Activated CD4-positive, alpha-beta T cell treated with anti-CD3 and anti-CD28 coated beads, Interleukin-2, amount 50 U/mL, for 48 hours (primary cell): ENCODE data around the gene PGLYRP1.

Experiments used
- DNase-seq, 2 experiments: peaks; one replicate each; pipeline ENCODE4 v3.0.0-alpha.2; 2020

PGLYRP1 gene

DNA sequence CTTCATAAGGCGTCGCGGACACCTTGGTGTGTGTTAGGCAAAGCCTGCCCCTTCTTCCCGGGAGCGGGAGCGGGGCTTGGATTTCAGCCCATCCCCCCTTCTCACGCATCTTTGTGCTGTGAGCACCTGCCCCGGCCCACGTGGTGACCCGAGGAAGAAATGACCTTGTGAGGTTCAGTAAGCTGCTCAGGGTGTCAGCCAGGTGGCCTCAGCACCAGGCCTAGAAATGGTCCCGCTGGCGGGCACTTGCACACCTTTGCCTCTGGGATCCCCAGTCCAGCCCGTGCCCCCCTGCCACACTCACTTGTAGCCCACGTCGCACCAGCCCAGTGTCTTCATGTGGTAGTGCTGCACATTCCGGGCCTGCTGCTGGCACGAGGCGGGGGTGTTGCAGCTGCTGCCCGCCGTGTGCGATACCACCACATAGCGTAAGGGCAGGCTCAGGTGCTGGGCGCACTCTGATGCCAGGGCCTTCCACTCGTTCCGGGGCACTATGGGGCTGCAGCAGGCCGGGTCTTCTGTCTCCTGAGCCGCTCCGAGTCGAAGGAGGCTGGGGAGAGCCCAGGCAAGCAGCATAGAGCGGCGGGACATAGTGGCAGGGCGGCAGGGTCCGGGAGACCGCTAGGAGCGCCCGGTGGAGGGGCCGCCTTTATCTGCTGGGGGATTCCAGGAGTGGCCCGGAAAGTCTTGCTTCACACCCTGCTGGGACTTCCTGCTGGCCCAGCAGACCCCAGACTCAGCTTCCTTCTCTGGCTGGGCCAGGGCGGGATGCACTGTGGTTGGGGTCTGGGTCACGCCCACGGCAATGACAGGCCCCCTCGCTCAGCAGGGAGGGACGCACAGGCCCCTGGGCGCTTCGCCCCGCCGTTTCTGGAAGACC, at the start of gene PGLYRP1:
PGLYRP1 (minus strand) TSS at position 623 of the 880 bp plus-strand sequence; CDS start at position 591, 32 bp downstream.
- no peak for DNase-seq

DNA sequence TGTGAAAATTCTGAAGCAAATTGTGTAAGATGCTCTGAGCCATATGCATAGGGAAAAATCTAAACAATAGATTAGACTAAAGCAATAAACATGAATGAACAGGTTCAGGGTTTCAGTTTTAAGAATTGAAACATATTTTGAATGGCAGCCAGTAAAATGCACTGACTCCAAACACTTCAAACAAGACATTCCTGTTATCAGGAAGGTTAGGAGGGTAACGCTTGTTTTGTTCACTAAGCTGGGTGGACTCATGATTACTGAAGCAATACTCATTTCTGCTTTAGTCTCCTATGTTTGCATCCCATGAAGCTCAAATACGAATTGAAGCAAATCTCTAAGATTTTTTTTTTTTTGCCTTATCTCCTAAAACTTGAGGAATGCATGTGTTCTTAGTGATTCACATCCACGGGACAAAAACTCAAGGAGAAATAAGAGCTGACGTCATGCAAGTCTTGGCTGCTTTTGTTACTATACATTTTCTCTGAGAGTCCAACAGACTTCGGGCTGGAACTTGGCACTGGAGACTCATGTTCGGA, 47.0 kb upstream of the PGLYRP1 start:
- DNase-seq = no peak

DNA sequence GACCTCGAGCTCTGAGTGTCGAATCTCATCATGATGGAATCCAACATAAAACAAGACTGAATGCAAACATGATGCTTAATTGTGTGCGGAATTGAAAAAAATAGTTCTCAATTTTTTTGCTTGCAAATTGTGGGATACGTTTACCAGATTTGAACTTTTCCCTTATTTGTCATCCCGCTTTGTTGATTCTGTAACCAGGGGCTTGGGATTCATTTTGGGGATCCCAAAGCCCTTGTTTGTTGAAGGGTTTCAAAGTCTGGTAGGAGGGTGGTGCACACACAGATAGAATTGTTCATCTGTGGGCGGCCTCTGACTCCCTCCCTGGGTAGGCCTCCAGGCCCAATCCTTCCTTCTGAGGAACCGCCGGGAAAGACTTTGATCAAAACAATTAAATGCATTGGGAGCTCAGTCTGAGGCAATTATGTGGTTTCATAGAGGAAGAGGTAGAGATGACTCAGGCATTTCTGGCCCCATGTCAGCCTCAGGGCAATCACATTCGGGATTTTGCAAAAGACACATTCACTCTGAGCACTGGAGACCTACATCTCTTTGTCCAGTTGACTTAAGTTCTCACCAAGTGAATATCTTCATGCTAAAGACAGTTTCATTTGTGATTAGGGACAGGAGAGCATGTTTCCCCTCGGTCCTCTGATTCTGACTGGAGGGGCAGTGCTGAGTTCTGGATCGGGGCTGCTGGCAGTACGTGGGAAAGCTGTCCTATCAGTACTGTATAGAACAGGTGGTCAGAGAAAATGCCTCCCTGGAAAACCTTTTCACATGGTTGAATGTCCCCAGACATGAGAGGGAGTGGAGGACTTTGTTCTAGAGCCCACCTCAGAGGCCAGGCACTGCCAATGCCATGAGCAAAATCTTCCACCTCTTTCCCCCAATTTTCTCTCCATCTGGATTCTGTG, 45.7 kb upstream of the PGLYRP1 start:
- no peak for DNase-seq

DNA sequence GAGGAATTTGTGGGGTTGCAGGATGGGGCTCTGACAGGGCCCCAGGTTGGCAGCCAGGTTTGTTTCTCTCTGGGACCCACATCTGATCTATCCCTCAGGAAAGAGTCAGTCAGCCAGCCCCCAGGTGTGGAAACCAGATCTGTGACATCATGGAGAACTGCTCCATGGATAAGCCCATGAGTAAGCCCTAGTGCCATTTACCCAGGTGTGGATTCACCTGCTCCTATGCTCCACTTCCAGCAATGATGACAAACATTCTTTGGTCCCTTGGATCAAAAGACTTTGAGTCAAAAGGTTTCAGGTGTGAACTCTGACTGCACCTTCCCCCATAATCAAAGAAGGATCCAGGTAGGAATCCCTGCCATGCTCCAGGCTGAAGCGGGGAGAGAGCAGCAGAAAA, 44.8 kb upstream of the PGLYRP1 start:
- DNase-seq = no peak

- no peak for DNase-seq
Measured at GRCh38 chr19:46066471-46066870, 43.6 kb upstream of the PGLYRP1 start.

- DNase-seq = no peak
Measured at GRCh38 chr19:46065486-46066071, 42.7 kb upstream of the PGLYRP1 start.

DNA sequence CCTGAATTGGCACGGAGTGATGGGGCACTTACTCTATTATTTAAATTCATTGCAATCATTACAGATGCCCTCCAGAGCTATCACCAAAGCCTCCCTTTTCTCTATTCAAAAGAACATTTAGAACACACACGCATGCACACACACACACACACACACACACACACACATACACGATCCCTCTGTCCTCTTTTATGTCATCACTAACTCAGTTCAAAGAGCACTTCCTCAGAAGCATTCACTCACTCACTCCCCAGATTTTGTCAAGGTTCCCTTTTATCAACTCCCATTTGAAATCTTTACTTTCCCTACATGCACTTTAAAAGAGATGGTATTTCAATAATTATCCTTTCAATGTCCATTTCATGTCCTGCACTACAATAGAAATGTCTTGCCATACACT, 40.3 kb upstream of the PGLYRP1 start:
- DNase-seq = no peak

DNA sequence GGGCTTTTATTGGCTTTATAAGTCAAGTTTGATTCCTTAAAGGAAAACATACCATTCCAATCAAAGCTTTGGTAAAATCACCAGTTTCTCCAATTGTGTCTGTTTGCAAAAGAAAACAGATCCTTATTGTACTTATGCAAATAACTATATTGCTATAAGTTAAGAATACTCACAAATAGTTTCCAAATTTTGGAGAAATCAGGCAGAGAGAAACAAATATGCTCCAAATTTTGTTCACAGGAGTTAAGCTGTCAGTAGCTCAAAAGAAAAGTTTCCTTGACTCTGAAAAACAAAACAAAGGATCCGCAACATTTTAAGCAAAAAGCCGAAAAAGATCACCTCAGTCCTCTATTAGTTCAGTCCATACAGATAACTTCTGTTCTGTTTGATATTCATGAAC, 37.2 kb upstream of the PGLYRP1 start:
- no peak for DNase-seq

DNA sequence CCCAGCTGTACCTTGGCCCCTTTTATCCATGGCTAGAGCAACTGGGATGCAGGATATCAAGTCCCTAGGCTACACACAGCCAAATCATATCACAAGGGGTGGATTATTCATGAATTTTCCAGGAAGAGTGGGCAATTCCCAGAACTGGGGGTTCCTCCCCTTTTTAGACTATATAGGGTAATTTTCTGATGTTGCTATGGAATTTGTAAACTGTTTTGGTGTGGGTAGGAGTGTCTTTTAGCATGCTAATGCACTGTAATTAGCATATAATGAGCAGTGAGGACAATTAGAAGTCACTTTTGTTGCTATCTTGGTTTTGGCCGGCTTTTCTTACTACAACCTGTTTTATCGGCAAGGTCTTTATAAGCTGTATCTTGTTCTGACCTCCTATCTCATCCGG, 35.9 kb upstream of the PGLYRP1 start:
- no peak for DNase-seq

- no peak for DNase-seq
Measured at GRCh38 chr19:46056536-46056935, 33.7 kb upstream of the PGLYRP1 start.

- DNase-seq = no peak
Measured at GRCh38 chr19:46052896-46053295, 30.0 kb upstream of the PGLYRP1 start.

DNA sequence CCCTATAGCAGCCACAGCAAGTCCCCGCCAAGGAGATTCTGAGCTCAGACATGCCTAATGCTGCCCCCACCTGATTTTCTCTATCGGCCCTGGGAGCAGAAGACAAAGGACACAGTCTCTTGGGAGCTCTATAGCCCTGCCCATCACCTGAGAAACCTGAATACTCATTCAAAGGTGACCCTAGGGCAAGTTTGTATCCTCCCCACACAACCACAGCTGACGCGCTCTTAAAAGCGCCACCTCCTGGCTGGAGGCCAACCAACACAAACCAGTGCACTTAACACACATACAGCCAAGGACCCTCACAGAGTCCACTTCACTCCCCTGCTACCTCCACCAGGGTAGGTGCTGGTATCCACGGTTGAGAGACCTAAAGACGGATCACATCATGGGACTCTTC, 26.7 kb upstream of the PGLYRP1 start:
- peak in 1 of 2 experiments; percentile 16 for DNase-seq

DNA sequence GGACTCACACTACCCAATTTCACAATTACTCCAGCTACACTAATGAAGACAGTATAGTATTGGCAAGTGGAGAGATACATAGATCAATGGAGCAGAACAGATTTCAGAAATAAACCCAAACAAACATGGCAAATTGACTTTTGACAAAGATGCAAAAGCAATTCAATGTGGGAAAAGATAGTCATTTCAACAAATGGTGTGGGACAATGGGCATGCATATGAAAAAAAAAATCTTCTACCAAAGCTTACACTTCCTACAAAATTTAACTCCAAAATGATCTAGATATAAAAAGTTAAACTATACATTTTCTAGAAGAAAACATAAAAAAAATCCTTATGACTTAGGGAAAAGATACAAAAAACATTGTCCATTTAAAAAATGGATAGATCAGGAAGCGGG, 20.7 kb upstream of the PGLYRP1 start:
- DNase-seq = no peak

- no peak for DNase-seq
Measured at GRCh38 chr19:46042252-46042883, 19.5 kb upstream of the PGLYRP1 start.

DNA sequence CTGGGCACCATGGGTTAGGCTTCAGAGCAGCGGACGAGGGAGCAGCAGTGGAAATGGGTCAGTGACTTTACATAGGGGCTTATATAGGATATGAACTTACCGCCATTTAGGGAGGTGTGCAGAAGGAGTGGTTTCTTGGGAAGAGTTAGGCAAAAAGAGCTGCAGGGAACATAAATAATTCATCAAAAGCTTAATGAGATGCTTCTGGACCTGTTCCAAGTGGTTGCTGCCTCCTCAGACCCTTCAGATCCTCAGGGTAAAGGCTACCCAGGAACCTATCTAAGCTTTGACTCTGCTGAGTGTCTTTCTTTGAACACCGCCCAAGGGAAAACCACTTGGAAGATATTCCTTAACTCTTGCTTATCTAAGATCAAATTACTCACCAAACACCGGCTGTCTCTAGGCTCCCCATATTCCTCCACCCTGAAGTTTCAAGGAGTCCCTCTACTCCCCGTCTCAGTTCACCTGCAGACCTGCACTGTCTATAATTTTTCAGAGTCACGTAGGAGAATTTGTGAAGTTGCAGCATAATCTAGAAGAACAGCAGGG, 18.2 kb upstream of the PGLYRP1 start, which contains the start of gene IGFL4:
IGFL4 (minus strand) TSS at position 51 of the 549 bp plus-strand sequence; CDS start at position 11, 40 bp downstream.
- DNase-seq = no peak

DNA sequence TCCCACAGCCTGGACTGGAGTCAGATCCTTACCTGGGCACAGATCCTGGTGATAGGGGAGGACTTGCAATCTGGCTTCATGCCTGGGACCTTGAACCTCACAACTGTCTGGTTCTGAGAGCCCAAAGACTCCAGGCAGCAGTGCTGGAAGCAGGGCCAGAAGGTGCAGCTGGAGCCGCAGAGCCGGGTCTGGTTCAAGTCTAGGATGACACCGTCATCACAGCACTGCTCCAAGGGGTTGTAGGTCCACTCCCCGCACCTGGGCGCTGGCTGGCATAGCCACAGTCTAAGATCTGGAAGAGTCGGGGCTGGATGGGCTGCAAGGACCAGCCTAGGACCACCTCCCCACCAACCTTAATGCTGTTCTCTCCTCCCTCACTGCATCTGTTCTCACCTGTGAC, 17.3 kb upstream of the PGLYRP1 start:
- DNase-seq = no peak

DNA sequence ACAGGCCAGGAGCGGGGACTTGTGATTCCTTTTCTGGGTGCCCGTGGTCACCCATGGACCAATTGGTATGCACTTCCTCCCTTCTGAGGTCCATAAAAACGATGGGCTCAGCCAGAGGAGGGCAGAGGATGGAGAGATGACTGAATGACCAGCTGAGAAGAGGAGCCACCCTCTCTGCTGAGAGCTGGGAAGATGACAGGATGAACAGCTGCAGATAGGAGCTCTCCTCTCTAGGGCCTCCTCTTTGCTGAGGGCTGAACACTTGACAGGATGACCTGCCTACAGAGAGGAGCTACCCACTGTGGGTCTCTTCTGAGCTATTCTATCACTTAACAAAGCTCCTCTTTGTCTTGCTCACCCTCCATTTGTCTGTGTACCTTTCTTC, 13.9 kb upstream of the PGLYRP1 start:
- DNase-seq = no peak

GRCh38 chr19:46035986-46036743, 13.3 kb upstream of the PGLYRP1 start:
- DNase-seq = no peak

DNA sequence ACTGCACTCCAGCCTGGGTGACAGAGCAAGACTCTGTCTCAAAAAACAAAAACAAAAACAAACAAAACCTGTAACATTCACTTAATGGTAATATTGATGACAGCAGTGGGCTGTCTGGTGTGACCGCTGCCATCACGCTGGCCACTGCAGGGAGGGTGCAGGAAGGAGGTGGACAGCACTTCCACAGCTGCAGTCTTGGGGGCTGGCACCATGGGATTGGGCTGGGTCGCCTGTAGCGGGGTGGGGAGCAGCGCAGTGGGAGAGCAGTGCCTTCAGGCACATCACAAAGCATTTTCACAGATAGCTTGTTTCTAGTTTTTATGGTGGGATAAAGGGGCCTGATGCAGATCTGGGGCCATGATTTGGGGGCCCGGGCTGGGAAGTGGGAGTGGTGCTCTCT, 12.7 kb upstream of the PGLYRP1 start:
- no peak for DNase-seq

DNA sequence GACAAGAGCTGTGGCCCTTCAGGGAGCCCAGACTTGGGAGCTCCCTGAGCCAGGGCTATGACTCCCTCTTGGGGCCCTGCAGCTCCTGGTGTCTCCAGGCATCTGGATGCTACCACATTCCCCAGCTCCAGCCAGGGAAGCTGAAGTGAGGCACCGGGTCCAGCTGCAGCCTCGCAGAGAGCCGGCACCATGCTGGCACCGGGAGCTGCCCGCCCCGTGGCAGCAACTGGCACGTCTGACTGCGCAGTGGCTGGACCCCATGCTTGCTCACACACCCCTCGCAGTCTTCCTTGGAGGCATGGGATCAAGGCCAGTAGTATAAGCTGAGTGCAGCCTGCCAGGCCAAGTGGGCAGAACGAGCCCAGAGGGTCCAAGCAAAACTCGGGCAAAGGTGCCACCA, 10.5 kb upstream of the PGLYRP1 start:
- DNase-seq = no peak

DNA sequence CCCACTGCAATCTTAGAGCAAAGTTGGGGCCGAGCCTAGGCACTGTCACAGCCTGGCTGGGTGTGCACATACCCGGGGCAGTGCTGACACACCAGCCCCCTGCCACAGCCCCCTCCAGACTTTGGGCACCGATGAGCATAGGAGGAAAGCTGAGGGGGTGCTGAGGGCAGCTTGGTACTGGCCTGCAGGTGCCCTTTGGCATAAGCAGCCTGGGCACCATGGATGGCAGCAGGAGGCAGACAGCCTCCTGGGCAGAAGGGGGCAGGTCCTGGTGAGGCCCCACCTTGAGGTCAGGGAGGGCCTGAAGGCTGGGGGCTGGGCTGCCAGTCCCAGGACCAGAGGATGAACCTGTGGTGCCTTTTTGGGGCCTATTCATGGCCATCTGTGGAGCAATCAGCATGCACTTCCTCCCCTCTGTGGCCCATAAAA, 9.8 kb upstream of the PGLYRP1 start:
- no peak for DNase-seq
